ENCODE data around the gene VWA5B1.

The VWA5B1 gene

GRCh38 chr1:20322825-20323612, 32.3 kb downstream of the VWA5B1 start:
- DNase-seq: no peak

DNA sequence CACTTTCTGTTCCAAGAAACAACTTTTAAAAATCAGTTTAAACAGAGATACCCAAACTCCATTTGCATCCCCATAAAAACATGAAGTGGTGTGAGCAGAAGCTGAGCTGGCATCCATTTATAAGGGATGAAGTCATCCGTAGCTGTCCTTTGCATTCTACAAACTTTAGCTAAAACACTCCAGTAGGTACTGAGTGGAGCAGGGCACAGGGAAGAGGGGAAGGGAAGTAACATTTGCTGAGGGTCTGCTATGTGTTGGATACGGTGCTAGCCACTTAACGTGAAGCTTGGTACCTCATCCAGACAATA, 32.9 kb downstream of the VWA5B1 start:
- no peak for DNase-seq

DNA sequence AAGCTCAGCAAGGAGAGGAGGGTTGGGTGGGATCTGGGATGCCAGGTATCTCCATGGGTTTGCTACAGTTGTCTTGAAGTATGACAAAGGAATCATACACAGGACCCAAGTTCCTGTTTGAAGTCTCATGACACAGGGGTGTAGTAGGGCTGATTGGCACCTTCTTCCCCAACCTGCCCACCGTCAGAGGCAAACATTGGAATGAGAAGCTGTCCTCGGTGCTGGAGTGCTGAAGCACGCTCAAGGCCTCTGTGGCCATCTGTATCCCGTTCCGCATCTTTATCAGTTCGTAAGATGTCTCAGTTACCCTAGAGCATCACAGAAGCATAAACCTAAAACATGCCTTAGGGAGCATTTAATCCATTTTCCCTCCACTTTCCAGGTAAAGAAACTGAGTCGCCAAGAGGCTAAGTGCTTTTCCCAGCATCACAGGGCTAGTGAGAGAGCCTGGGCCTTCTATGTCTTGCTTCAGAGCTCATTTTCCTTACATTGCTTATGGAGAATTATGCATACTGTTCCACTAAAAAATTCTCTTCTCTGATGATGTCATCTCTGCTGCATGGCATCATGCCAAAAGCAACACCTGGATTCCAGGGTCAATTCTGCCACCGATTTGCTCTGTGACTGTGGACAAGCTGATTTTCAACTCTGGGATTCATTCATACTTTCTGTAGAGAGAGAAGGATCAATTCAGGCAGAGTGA, 34.2 kb downstream of the VWA5B1 start:
- DNase-seq: no peak

- DNase-seq: no peak
Measured at GRCh38 chr1:20325407-20325843, 34.8 kb downstream of the VWA5B1 start.

- DNase-seq: no peak
Measured at GRCh38 chr1:20325844-20326420, 35.3 kb downstream of the VWA5B1 start.

DNA sequence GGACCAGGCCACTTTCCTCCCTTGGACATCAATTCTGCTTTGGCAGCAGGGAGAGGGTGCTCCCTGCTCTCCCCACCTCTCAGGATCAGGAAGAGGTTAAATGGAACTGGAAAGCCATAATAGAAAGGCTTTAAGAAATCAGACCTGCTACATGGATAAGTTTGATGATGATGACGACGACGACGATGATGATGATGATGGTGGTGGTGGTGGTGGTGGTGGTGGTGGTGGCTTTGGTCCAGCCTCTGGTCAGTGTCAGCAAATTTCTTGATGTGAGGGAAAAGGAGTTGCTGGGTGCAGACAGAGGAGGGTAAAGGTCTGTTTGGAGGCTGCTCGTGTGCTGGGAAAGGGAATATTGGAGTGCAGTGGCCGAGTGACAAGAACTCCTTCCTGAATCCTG, 36.8 kb downstream of the VWA5B1 start:
- no peak for DNase-seq

- no peak for DNase-seq
Measured at GRCh38 chr1:20328201-20328600, 37.5 kb downstream of the VWA5B1 start.

- no peak for DNase-seq
Measured at GRCh38 chr1:20329793-20330542, 39.3 kb downstream of the VWA5B1 start.

GRCh38 chr1:20334103-20334502, 43.4 kb downstream of the VWA5B1 start:
- no peak for DNase-seq

DNA sequence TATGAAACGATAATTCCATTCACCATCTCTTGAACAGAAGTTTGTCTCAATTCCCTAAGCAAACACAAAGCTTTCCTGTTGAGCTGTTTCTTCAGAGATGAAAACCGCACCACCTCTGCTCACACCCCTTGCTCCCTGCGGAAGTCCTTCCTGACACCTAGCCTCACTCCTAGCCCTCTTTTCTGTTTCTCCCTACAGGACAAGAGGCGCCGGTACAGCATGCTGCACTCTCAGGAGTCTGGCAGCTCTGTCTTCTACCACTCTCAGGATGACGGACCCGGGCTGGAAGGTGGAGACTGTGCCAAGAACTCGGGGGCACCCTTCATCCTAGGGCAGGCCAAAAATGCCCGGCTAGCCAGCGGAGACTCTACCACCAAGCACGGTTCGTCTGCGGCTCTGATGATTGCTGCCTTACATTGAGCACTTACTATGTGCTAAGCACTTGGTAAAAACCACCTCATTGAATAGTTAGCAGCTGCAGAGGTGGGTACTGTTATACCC, 45.5 kb downstream of the VWA5B1 start:
- no peak for DNase-seq

GRCh38 chr1:20337581-20337980, 46.9 kb downstream of the VWA5B1 start:
- no peak for DNase-seq

GRCh38 chr1:20339811-20340457, 49.3 kb downstream of the VWA5B1 start:
- no peak for DNase-seq

DNA sequence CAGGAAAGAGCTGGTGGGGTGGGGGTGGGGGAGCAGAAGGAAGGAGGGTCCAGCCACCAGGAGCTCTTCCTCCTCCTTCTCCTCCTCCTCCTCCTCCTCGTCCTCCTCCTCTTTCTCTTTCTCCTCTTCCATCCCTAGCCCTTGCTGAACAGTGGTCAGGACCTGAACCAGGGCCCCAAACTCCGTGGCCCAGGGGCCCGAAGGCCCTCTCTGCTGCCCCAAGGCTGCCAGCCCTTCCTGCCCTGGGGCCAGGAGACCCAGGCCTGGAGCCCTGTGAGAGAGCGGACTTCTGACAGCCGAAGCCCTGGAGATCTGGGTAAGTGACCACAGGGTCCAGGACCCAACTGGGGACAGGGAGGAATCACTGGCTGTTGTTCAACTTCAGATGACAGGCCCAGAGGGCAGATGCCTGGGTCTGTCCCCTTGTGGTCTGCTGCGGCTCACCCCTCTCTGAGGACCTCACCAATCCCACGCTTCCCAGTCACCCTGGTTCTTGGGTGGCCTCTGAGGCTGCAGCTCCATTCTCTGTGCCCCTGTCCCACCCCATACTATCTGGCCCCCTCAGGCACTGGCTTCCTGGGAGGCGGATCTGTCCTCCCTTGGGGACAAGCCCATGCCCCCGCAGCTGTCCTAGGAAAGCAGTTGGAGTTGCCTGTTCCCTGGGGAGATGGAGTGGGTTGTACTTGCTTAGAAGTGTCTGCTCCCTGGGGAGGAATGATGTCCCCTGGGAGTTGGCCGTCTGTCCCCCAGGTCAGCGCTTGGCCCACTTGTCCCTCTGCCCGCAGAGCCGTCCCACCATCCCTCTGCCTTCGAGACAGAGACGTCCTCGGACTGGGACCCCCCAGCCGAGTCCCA, 51.8 kb downstream of the VWA5B1 start:
- DNase-seq: no peak

GRCh38 chr1:20343149-20343937, 52.7 kb downstream of the VWA5B1 start:
- no peak for DNase-seq

- DNase-seq: no peak
Measured at GRCh38 chr1:20343938-20344302, 53.2 kb downstream of the VWA5B1 start.

GRCh38 chr1:20344738-20345137, 54.1 kb downstream of the VWA5B1 start:
- no peak for DNase-seq

- DNase-seq: no peak
Measured at GRCh38 chr1:20345419-20345818, 54.7 kb downstream of the VWA5B1 start.

DNA sequence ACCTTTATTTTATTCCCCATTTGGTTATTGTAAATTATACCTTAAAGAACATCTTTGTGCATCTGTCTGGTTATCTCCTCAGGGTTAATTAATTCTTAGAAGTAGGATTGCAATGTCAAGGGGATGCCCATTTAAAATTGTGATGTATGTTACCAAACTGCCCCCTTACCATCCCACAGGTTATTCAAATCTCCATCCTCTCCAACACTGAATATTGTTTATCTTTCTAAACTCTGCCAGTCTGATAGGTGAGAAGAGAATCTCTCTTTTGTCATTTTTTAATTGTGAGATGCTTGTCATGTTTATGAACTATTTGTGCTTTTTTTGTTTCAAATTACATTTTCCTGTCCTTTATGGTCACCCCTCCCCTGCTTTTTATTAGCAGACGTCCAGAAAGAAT, 55.8 kb downstream of the VWA5B1 start:
- DNase-seq: no peak

DNA sequence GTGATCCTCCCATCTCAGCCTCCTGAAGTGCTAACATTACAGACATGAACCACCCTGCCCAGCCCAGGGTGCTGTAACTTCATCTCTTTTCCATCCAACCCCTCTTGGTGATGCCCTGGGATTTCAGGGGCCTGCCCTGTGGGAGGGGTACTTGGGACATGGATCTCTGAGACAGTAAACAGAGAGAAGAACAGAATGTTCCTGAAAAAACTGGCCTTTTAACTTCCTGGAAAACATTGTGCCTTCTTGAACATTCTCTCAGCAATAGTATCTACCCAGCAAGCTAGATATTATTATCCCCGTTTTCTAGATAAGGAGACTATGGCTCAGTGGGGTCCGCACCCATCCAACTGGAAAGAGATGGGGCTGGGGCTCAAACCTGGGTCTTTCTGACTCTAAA, 57.0 kb downstream of the VWA5B1 start:
- no peak for DNase-seq

GRCh38 chr1:20348326-20348915, 57.7 kb downstream of the VWA5B1 start:
- no peak for DNase-seq

GRCh38 chr1:20349561-20349960, 58.9 kb downstream of the VWA5B1 start:
- DNase-seq: no peak

Measured in DMS79 treated with DMSO at 0.1 percent for 48 hours (cell line).